Esophagus (tissue), 2 donors: ENCODE measurements around the gene TPSAB1. TPM values are rescaled to one million over a fixed set of nuclear protein-coding genes. Genes with fewer than 3 reads are reported as not detected.

Source experiments
- H3K27ac ChIP-seq, 2 donors: one replicate each; pipeline ENCODE4 v1.5.1; 2013; ENCODE audit warnings: low read depth in 2 of 2, mild to moderate bottlenecking in 2 of 2, inconsistent platforms in 1 of 2, low read length in 1 of 2, moderate library complexity in 1 of 2
- H3K27me3 ChIP-seq, 2 donors: one replicate each; pipeline ENCODE4 v1.6.1; 2013; ENCODE audit warnings: low read length in 2 of 2, control low read depth in 1 of 2, mild to moderate bottlenecking in 1 of 2; ENCODE audit not compliant: insufficient read depth in 2 of 2, control insufficient read depth in 1 of 2
- H3K36me3 ChIP-seq, 2 donors: one replicate each; pipeline ENCODE4 v1.6.1; 2013; ENCODE audit warnings: low read length in 1 of 2; ENCODE audit not compliant: control insufficient read depth in 2 of 2, insufficient read depth in 2 of 2
- H3K4me1 ChIP-seq, 2 donors: one replicate each; pipeline ENCODE4 v1.6.1; 2013; ENCODE audit warnings: low read length in 1 of 2; ENCODE audit not compliant: control insufficient read depth in 2 of 2, insufficient read depth in 2 of 2
- H3K4me3 ChIP-seq, 2 donors: one replicate each; pipeline ENCODE4 v1.5.1; 2013; ENCODE audit warnings: low read length in 2 of 2, mild to moderate bottlenecking in 2 of 2, low read depth in 1 of 2, moderate library complexity in 1 of 2
- H3K9me3 ChIP-seq, 2 donors: one replicate each; pipeline ENCODE4 v1.6.1; 2013; ENCODE audit warnings: mild to moderate bottlenecking in 2 of 2, low read depth in 1 of 2, low read length in 1 of 2, moderate library complexity in 1 of 2; ENCODE audit not compliant: control insufficient read depth in 2 of 2, insufficient read depth in 1 of 2
- WGBS, 2 donors: extraction: QIAGEN DNeasy Blood & Tissue Kit; methylation state at CpG; one replicate each; pipeline ENCODE4 v1.1.7; 2013; 5-methylcytosine and 5-hydroxymethylcytosine counted together
- polyA plus RNA-seq, 2 donors: library from polyadenylated mRNA; stranded (reverse); fragments of 200-250 nt; gene quantifications; one replicate each; pipeline ENCODE4 v1.2.3, GENCODE V29; 2013
- donor health status: healthy with polysubstance abuse.
- donor health status: Bipolar disorder and iron deficiency.

The TPSAB1 gene
- polyA plus RNA-seq, 2 donors, result 2.8 to 33.0 TPM

DNA sequence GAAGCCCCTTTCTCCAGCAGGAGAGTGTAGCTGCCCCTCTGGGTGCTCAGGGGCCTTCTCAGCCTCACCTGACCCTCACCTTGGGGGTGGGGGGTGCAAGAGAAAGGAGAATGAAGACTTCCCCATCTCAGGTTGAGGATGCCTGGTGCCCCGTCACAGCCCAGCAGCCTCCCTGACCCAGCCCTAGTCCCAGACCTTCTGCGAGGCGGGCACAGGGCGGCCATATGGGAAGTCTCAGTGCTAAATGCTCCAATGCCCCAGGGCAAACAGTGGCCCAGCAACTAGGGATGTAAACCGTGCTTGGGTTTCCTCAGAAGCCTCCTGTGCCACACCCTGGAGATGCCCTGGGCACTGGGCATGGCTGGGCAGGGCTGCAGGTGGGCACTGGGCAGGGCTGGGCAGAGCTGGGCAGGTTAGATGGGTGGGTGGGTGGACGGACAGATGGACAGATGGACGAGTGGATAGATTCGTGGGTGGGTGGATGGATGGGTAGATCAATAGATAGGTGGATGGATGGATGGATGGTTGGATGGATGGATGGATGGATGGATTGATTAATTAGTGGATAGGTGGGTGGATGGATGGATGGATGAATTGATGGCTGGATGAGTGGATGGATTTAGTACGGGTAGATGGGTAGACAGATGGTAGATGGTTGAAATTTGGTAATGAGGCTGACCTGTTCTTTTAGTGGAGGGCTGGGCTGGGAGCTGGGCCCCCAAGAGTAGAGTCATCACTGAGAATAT lies 32.1 kb downstream of the TPSAB1 start:
- Histone ChIP-seq H3K4me1 (peaks cover 0 to 2% of the 10 kb centered on the region in 2 donors), H3K36me3 (no peaks in the 10 kb centered on the region), H3K27ac (no peak overlapping the region), H3K9me3 (no peaks in the 10 kb centered on the region), H3K27me3 (peaks cover 0 to 3% of the 10 kb centered on the region in 2 donors), H3K4me3 (no peak overlapping the region)
- 59 to 63% methylated on average over 9 of the region's 9 CpGs for WGBS, 2 donors

GRCh38 chr16:1273816-1274215 lies 33.3 kb downstream of the TPSAB1 start:
- no peak overlapping the region for H3K27ac ChIP-seq
- no peaks in the 10 kb centered on the region for H3K36me3 ChIP-seq
- WGBS, 2 donors, result 85 to 90% methylated on average over 15 of the region's 15 CpGs
- H3K27me3 ChIP-seq, result peaks cover 0 to 3% of the 10 kb centered on the region in 2 donors
- no peaks in the 10 kb centered on the region for H3K9me3 ChIP-seq
- peaks cover 0 to 2% of the 10 kb centered on the region in 2 donors for H3K4me1 ChIP-seq
- H3K4me3 ChIP-seq, result no peak overlapping the region

DNA sequence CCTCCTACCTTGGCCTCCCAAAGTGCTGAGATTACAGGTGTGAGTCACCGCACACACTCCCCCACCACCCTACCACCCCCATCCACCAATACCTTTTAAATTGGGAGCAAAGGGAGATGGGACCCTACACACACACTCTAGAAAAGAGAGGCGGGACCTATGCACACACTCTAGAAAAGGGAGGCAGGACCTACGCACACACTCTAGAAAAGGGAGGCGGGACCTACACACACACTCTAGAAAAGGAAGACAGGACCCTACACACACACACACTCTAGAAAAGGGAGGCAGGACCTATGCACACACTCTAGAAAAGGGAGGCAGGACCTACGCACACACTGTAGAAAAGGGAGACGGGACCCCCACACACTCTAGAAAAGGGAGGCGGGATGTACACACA lies 34.3 kb downstream of the TPSAB1 start:
- no peak overlapping the region for H3K4me3 ChIP-seq
- 94 to 98% methylated on average over 7 of the region's 7 CpGs for WGBS, 2 donors
- H3K4me1 ChIP-seq, result peaks cover 0 to 2% of the 10 kb centered on the region in 2 donors
- H3K27ac ChIP-seq, result no peak overlapping the region
- H3K27me3 ChIP-seq, result peaks cover 0 to 3% of the 10 kb centered on the region in 2 donors
- no peaks in the 10 kb centered on the region for H3K9me3 ChIP-seq
- H3K36me3 ChIP-seq, result no peaks in the 10 kb centered on the region

- Histone ChIP-seq H3K36me3 (no peaks in the 10 kb centered on the region), H3K27me3 (peaks cover 0 to 3% of the 10 kb centered on the region in 2 donors), H3K4me3 (no peak overlapping the region), H3K9me3 (no peaks in the 10 kb centered on the region), H3K4me1 (peaks cover 0 to 2% of the 10 kb centered on the region in 2 donors), H3K27ac (no peak overlapping the region)
- WGBS, 2 donors, result 60 to 62% methylated on average over 30 of the region's 30 CpGs
These were observed 35.5 kb downstream of the TPSAB1 start for GRCh38 chr16:1275791-1276579.

GRCh38 chr16:1276580-1276878 lies 36.0 kb downstream of the TPSAB1 start:
- Histone ChIP-seq H3K4me1 (peaks cover 0 to 2% of the 10 kb centered on the region in 2 donors), H3K4me3 (no peak overlapping the region), H3K9me3 (no peaks in the 10 kb centered on the region), H3K36me3 (no peaks in the 10 kb centered on the region), H3K27ac (no peak overlapping the region), H3K27me3 (peaks cover 0 to 3% of the 10 kb centered on the region in 2 donors)
- WGBS, 2 donors, result 75 to 80% methylated on average over 11 to 14 of the region's 14 CpGs

- peaks cover 0 to 3% of the 10 kb centered on the region in 2 donors for H3K27me3 ChIP-seq
- H3K4me3 ChIP-seq, result no peak overlapping the region
- H3K4me1 ChIP-seq, result no peaks in the 10 kb centered on the region
- no peaks in the 10 kb centered on the region for H3K9me3 ChIP-seq
- no peaks in the 10 kb centered on the region for H3K36me3 ChIP-seq
- WGBS, 2 donors, result 73 to 74% methylated on average over 19 of the region's 19 CpGs
- no peak overlapping the region for H3K27ac ChIP-seq
These were observed 36.7 kb downstream of the TPSAB1 start for GRCh38 chr16:1277151-1277598.

DNA sequence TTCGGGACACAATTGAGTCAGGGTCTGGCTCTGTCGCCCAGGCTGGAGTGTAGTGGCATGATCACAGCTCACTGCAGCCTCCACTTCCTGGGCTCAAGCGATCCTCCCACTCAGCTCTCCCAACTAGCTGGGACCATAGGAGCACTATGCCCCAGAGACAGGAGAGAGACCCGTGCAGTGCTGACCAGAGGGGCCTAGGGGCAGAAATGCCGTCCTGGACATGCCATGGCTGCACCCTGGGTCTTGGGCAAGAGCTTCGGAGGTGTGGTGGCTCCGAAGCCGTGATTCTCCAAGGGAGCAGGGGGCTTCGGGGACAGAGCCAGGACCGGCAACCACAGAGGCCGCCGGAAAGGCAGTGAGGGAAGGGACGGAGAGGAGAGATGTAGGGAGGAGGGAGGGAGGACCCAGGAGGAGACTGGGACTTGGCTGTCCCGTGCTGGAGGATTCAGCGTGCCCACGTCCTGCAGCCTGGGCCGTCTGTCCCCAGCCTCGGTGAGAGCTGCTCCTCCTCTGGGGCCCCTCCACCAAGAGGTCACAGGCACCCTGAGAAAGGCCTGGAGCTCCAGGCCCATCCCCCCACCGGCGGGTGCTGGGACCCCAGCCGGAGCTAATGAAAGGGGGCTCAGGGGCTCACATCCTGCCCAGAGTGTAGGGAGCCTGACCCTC lies 37.2 kb downstream of the TPSAB1 start:
- Histone ChIP-seq H3K4me1 (no peaks in the 10 kb centered on the region), H3K9me3 (no peaks in the 10 kb centered on the region), H3K27me3 (peaks cover 0 to 3% of the 10 kb centered on the region in 2 donors), H3K27ac (no peak overlapping the region), H3K36me3 (no peaks in the 10 kb centered on the region), H3K4me3 (no peak overlapping the region)
- WGBS, 2 donors, result 35 to 40% methylated on average over 19 to 21 of the region's 21 CpGs

DNA sequence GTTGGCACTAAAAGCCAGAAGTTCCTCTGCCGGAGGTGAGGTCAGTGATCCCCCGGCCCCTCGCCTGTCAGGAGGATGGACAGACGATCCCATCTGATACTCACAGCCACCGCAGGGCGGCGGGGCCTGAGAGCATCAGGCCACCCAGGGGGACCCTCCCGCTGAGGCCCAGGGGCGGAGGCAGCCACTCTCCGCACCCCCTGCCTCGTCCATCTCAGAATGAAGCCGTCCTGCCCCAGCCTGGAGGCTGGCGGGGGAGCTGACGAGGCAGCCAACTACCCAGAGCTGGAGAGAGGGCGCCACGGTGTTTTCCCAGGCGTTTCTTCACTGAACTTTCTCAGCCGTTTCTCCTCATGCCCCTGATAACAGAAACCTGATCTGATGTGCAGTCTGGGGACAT lies 38.0 kb downstream of the TPSAB1 start:
- Histone ChIP-seq H3K27ac (no peak overlapping the region), H3K4me3 (no peak overlapping the region), H3K9me3 (no peaks in the 10 kb centered on the region), H3K36me3 (no peaks in the 10 kb centered on the region), H3K4me1 (no peaks in the 10 kb centered on the region), H3K27me3 (peaks cover 0 to 3% of the 10 kb centered on the region in 2 donors)
- 11 to 13% methylated on average over 18 of the region's 18 CpGs for WGBS, 2 donors

- H3K36me3 ChIP-seq, result no peaks in the 10 kb centered on the region
- no peaks in the 10 kb centered on the region for H3K4me1 ChIP-seq
- H3K4me3 ChIP-seq, result no peak overlapping the region
- WGBS, 2 donors, result 73% methylated on average over 29 to 30 of the region's 30 CpGs
- no peaks in the 10 kb centered on the region for H3K27me3 ChIP-seq
- no peaks in the 10 kb centered on the region for H3K9me3 ChIP-seq
- no peak overlapping the region for H3K27ac ChIP-seq
These were observed 38.8 kb downstream of the TPSAB1 start for GRCh38 chr16:1279081-1279944.
